HG02938 (cell line): ENCODE data around the gene CCDC33.

Experiments
- ATAC-seq: cut with Tn5 transposase; IDR thresholded peaks from one replicate; pipeline ENCODE4 v1.9.1; 2021; ENCODE audit warnings: mild to moderate bottlenecking, moderate library complexity; ENCODE audit not compliant: unreplicated experiment

Gene CCDC33

DNA sequence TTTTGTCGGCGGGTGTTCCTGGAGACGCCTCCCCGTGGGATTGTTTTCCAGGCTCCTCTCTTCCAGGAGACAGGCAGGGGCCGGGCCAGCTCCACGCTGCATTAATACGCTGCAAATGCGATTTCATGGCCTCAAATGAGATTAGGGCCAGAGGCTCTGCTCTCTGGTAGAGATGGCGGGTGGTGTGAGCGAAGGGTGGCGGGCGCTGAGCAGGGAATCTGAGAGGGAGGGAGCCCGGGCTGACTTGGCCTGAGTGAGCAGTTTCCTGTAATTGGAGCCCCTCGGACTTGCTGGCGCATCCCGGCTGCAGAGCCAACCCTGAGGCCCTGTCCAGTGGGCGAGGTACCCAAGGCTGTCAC lies 7.4 kb upstream of the CCDC33 start:
- no peak for ATAC-seq

DNA sequence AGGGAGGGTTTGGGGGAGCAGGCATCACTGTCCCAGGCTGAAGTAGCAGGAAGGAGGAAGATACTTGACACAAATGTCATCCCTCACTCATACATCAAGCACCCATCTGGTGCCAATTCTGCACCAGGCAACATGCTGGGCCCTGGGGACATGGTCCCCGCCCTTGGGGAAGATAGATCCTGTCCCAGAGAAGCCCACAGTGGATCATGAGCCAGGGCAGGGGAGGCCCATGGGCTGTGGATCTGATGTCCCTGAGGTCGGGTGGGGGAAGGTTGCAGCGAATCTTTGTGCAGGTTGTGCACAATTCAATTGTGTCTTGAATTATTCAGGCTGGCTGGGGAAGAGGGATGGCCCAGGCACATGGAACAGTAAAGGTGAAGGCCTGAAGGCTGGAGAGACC lies 6.4 kb upstream of the CCDC33 start:
- ATAC-seq, result no peak

- no peak for ATAC-seq
These were observed 4.7 kb upstream of the CCDC33 start for GRCh38 chr15:74231475-74231874.

DNA sequence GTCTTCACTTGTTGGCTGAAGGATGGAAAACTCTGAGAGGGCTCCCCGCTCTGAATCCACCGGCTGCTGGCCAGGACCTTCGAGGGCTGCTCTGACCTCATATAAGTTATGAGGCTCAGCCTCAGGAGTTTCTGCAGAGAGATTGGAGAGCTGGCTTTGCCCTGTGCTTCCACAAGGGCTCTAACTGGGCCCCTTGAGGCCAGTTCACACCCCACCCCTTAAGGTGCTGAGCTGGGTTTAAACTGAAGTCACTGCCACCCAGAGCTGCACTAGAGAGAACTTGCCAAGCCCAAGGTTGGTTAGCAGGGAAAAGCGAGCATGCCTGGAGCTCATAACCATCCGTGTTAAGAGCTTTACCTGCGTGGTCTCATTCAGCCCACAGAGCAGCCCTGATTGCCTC lies 2.8 kb upstream of the CCDC33 start:
- no peak for ATAC-seq

DNA sequence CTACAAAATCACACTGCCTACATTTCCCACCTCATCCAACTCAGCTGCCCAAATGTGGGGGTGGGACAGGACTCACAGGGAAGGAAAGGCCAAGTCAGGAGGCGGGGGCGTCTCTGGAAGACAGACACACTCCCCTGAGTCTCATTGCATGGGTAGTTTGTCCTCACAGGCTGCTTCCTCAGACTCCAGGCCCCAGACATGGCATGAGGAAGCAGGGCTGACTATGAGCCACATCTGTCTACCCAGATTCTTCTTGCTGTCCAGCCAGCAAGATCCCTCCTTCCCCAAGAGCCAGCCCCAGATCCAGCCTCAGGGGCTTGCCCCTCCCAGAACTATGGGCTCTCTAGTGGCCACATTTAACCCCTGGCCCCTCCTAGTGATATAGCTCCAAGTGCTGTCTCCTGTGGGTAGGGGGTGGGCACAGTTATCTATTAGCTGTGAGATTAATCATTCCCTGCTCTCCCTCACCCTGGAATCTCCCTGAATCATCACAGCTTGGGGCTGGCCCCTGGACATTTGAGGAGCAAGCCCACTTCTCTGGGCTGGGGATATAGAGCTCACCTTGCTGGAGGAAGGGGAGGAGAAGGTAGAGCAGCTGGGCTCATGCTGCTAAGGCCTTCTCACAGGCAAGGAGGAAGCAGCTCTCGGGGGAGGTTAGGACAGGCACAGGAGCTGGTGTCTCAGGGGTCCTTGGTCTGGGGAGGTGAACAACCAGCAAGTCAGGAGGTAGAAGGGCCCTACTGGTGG lies 2.1 kb upstream of the CCDC33 start:
- ATAC-seq, result no peak

GRCh38 chr15:74234598-74234875 lies 1.6 kb upstream of the CCDC33 start:
- ATAC-seq, result no peak

DNA sequence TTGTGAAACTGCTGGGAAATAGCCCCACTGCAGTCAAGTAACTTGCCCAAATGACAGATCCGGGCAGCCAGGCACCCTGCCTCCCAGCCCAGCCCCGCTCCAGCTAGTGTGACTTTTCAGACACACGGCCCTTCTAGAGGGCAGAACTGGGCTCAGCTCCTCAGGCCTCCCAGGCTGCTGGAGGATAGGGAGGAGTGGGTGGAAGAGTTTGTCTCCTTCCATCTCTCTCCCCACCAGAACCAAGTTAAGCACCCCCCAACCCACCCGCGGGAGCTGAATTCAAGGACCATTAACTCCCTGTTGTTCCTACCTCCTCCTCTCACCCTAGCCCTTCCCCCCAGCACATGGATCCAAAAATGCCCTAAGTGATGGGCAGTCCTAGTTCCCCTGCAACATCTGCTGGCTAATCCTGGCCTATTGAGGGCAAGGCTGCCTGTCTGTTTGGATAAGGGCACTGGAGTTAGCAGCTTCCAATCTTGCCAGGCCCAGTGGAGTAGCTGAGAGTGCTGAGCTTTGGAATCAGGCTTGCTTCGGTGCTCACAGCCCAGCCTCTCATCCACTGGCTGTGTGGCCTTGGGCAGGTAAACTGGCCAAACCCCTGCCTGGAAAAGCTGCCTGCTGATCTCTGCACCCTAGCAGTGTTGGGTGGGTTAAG lies 3.1 kb downstream of the CCDC33 start:
- no peak for ATAC-seq

DNA sequence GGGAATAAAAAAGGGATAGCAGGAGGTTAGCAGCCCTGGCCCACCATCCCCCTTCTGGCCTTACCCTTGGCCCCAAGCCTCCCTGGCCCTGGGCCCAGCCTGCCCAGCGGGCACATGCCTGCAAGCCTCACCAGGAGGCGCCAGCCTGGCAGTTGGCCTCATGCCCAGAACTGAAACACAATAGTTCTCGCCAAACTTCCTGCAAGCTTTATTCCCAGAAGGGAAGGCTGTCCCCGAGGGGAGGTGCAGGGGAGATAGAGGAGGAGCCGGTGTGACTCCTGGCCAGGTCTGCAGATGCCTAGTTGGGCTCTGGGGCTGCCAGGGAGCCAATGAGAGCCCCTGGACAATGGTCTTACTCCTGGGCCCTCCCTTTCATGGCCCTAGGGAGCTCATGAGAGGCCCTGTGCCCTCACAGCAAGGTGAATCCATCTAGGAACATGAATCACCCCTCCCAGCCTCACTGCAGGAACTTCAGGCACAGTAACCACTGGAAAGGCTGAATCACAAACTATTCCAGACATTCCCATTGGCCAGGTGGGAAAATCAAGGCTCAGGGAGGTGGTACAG lies 4.0 kb downstream of the CCDC33 start:
- no peak for ATAC-seq

GRCh38 chr15:74240897-74241614 lies 4.9 kb downstream of the CCDC33 start:
- ATAC-seq, result no peak

- ATAC-seq, result no peak
These were observed 6.5 kb downstream of the CCDC33 start for GRCh38 chr15:74242441-74243185.

- no peak for ATAC-seq
These were observed 7.3 kb downstream of the CCDC33 start for GRCh38 chr15:74243431-74243830.

GRCh38 chr15:74244822-74245341 lies 8.8 kb downstream of the CCDC33 start:
- no peak for ATAC-seq

DNA sequence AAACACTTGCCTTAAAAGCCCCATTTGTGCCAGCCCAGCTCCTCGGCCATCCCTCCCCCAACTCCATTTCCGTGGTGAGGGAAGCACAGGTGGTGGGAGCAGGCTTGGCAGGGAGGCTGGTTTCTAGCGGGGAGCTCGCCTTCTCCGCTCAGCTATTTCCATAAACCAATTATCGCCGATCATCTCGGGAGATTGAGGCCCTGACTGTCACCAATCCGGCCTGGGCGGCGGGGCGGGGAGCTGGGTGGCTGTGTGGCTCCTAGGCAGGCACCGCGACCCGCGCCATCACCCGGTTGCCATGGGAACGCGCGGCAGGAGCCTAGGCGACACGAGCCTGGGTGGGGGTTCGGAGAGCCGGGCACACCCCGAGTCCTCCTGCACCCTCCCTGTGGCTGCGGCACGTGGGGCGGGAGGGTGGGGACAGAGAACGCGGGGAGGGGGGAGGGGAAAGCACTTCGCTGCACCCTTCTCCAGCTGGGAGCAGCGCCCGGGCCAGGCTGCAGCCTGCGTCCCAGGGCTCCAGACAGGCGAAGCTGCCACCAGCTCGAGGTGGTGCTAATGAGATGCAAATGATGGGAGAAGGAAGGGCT lies 9.3 kb downstream of the CCDC33 start:
- no peak for ATAC-seq

GRCh38 chr15:74250266-74250665 lies 14.1 kb downstream of the CCDC33 start:
- no peak for ATAC-seq

DNA sequence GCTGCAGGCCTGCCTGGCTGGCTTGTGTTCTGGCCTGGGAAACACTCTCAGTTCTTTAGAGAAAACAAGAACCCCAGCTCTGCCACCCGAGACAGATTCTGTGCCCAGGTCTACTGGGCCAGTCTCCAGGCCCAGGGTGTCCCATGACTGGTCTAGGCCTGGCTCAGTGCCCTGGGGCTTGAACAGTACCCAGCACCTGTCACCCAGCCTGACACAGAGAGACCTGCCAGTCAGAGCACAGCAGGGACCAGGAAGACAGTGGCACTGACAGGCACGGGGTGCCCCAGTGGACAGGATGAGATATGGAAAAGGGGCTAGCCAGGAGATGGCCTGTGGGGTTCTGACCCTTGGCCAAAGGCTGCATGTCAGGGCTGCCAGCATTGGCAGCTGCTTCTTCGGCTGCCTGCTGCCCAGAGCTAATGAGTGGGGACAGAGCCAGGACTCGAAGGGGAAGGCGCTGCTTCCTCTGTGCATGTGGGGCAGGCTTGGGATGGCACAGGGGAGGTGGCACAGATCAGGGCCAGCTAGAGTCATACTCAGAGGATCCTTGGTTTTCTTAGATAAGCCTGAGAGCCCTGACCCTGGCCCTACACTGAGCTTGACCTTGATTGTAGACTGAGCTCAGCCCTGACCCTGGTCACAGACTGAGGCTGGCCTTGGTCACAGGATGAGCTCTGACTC lies 15.1 kb downstream of the CCDC33 start:
- ATAC-seq, result no peak

- ATAC-seq, result no peak
These were observed 16.2 kb downstream of the CCDC33 start for GRCh38 chr15:74252291-74252690.

- ATAC-seq, result no peak
These were observed 16.6 kb downstream of the CCDC33 start for GRCh38 chr15:74252721-74253120.

DNA sequence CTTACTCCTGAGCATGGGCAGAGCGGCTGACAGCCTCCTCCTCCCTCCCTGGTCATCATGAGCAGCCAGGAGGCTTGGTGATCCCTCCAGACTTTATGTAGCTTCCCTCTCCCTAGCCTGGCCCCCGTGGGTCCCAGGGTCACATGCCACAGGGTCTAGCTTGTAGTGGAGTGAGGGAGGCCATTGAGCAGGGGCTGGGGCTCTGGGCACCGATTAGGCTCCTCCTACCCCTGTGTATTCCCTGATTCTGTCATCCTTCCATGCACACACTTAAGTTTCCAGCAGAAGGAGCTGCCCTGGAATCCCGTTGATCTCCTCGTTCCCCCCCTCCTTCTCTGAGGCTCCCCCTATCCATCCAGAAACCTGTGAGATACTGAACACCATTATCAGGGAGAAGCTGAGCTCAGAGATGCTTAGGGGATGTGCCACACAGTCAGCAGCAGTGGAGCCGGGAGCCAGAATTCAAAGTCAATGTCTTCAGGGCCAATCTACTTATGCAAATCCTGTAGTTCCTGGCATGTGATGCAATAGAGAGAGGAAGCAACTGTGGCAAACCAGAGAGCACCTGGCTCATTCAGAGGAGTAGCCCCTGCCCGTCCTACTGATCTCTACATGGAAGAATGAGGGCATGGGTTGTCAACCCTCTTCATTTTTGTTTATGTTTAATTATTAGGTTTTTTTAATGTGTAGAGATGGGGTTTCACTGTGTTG lies 17.2 kb downstream of the CCDC33 start:
- no peak for ATAC-seq

GRCh38 chr15:74257105-74257504 lies 21.0 kb downstream of the CCDC33 start:
- no peak for ATAC-seq

DNA sequence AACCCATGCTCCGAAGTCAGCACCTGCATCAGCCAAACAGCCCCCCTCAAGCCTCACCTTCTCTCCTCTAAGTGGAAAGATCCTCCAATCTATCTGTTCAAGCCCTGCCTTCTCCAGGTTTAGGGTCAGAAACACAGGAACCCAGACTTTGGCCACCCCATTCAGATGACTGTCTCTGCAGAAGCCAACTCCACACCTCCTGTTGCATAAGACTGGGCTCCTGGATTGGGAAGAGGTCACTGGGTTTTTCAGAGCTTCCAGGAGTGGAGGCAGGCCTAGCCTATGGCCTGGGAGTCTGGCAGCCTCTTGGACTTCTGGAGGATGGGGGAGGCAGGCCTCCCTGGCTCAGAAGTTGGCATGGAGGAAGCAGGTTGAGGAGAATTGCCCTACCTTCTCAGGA lies 21.5 kb downstream of the CCDC33 start:
- ATAC-seq, result no peak
